K562 (cell line): ENCODE measurements around the gene CCDC183. TPM values are rescaled to one million over a fixed set of nuclear protein-coding genes. Genes with fewer than 3 reads are reported as not detected.

Source experiments
- ATAC-seq: fragments of 200-7000 bp; cut with Tn5 transposase; 3 replicates; pipeline ENCODE4 v1.9.1; 2020; ENCODE audit warnings: moderate library complexity
- BruUV-seq: library from RNA; stranded (reverse); fragments of 400-500 nt; replicated peaks from 2 replicates; lab custom pipeline; 2021; lab: Mats Ljungman, UMichigan
- CTCF ChIA-PET: fragments of 300-600 bp; formaldehyde crosslinking; extraction: SDS; loops from one replicate; lab custom pipeline; 2021; ENCODE audit warnings: low intra/inter-chr PET ratio; lab: Yijun Ruan, JAX
- POLR2A ChIA-PET: fragments of 300-600, 350-650 bp; sonication (Branson Sonifier 250); formaldehyde crosslinking; extraction: SDS; loops from one replicate; lab custom pipeline; 2021; ENCODE audit warnings: antibody characterized with exemption, inconsistent platforms; lab: Yijun Ruan, JAX
- DNase-seq, 4 experiments: peaks; one replicate each; pipeline versions ENCODE4 v3.0.0 to v3.0.0-alpha.2; 2011 to 2018; ENCODE audit warnings: low spot score in 3 of 4, mixed read lengths in 3 of 4; ENCODE audit errors: extremely low read depth in 1 of 4
- FAIRE-seq: peaks from 2 replicates; lab custom pipeline; 2011; peaks lifted over from hg19 to GRCh38; lab: Jason Lieb, UNC
- H2AFZ ChIP-seq: 2 replicates; pipeline ENCODE4 v1.6.0; 2011; ENCODE audit warnings: low read depth, low read length, control low read depth, inconsistent platforms
- H3K27ac ChIP-seq: fragments of 200-600 bp; 3 replicates; pipeline ENCODE4 v1.8.0; 2011; ENCODE audit warnings: low read depth, mild to moderate bottlenecking, control low read depth, inconsistent platforms, low read length, moderate library complexity, mixed read lengths; ENCODE audit errors: extremely low read depth
- H3K27me3 ChIP-seq, 2 experiments: fragments of 300-600 bp in 1 of 2; 2 replicates in 1 of 2; 3 replicates in 1 of 2; pipeline versions ENCODE4 v1.6.0 to v1.8.0; 2011; ENCODE audit warnings: inconsistent platforms in 2 of 2, low read length in 2 of 2, mild to moderate bottlenecking in 1 of 2, mixed read lengths in 1 of 2, moderate library complexity in 1 of 2; ENCODE audit not compliant: control insufficient read depth in 2 of 2, insufficient read depth in 2 of 2
- H3K36me3 ChIP-seq: fragments of 300-600 bp; 3 replicates; pipeline ENCODE4 v1.8.0; 2011; ENCODE audit warnings: mild to moderate bottlenecking, low read length, inconsistent platforms; ENCODE audit not compliant: control insufficient read depth, insufficient read depth
- H3K4me1 ChIP-seq, 2 experiments: fragments of 200-600 bp in 1 of 2; replicated peaks in 1 of 2; 2 replicates in 1 of 2; 3 replicates in 1 of 2; pipeline versions ENCODE4 v1.5.1 to v1.8.0; 2011; ENCODE audit warnings: inconsistent platforms in 2 of 2, low read length in 2 of 2, mild to moderate bottlenecking in 1 of 2, mixed read lengths in 1 of 2, moderate library complexity in 1 of 2; ENCODE audit not compliant: control insufficient read depth in 2 of 2, insufficient read depth in 2 of 2
- H3K4me2 ChIP-seq: 2 replicates; pipeline ENCODE4 v1.6.1; 2011; ENCODE audit warnings: low read length, control low read depth, inconsistent platforms, mixed read lengths; ENCODE audit not compliant: insufficient read depth
- H3K4me3 ChIP-seq: fragments of 200-600 bp; sonication (generic), shearing (Covaris generic); 2 replicates; pipeline ENCODE4 v1.5.1; 2016; ENCODE audit warnings: control low read depth, inconsistent platforms
- H3K79me2 ChIP-seq: fragments of 200-600 bp; 3 replicates; pipeline ENCODE4 v1.8.0; 2011; ENCODE audit warnings: low read length, inconsistent platforms; ENCODE audit not compliant: control insufficient read depth, insufficient read depth
- H3K9ac ChIP-seq, 2 experiments: 2 replicates each; pipeline versions ENCODE4 v1.6.0 to v1.6.1; 2011; ENCODE audit warnings: low read depth in 2 of 2, low read length in 2 of 2, control low read depth in 1 of 2, inconsistent platforms in 1 of 2, mild to moderate bottlenecking in 1 of 2, mixed read lengths in 1 of 2; ENCODE audit not compliant: insufficient read depth in 1 of 2
- H3K9me1 ChIP-seq: one replicate; pipeline ENCODE4 v1.6.0; 2011; ENCODE audit warnings: inconsistent platforms, mild to moderate bottlenecking, low read length, moderate library complexity; ENCODE audit not compliant: control insufficient read depth, insufficient read depth
- H3K9me3 ChIP-seq: replicated peaks from 2 replicates; pipeline ENCODE4 v1.5.1; 2011; ENCODE audit warnings: low read depth, low read length, inconsistent platforms; ENCODE audit not compliant: control insufficient read depth, insufficient read depth
- H4K20me1 ChIP-seq: replicated peaks from 2 replicates; pipeline ENCODE4 v1.6.1; 2011; ENCODE audit warnings: low read length, inconsistent platforms, mixed read lengths; ENCODE audit not compliant: control insufficient read depth, insufficient read depth
- HNRNPL ChIP-seq: fragments of 200-400 bp; formaldehyde crosslinking; IDR thresholded peaks from 2 replicates; pipeline ENCODE4 v1.6.1; 2017; ENCODE audit warnings: low read depth, mild to moderate bottlenecking, low read length
- NFYB ChIP-seq: IDR thresholded peaks from 2 replicates; pipeline ENCODE4 v1.6.1; 2011; ENCODE audit warnings: mild to moderate bottlenecking, moderate library complexity; ENCODE audit not compliant: insufficient read length; ENCODE audit errors: extremely low read depth
- PHF21A ChIP-seq: fragments of 450-650 bp; IDR thresholded peaks from 2 replicates; pipeline ENCODE4 v1.6.1; 2017; ENCODE audit warnings: low read depth, borderline replicate concordance
- RAD21 ChIP-seq, 2 experiments: fragments of 250-450 bp in 1 of 2; fragments of 450-650 bp in 1 of 2; sonication (Bioruptor Pico) in 1 of 2; formaldehyde crosslinking in 1 of 2; IDR thresholded peaks in 1 of 2; conservative IDR thresholded peaks in 1 of 2; 2 replicates each; pipeline versions ENCODE4 v1.4.0 to v1.8.0; 2020 to 2022; ENCODE audit warnings: mild to moderate bottlenecking in 2 of 2, moderate library complexity in 1 of 2
- SPI1 ChIP-seq: IDR thresholded peaks from 2 replicates; pipeline ENCODE4 v1.6.1; 2011; ENCODE audit warnings: low read depth, low read length, control low read depth, borderline replicate concordance
- THRA ChIP-seq: fragments of 450-650 bp; IDR thresholded peaks from 2 replicates; pipeline ENCODE4 v1.6.1; 2017; ENCODE audit warnings: mild to moderate bottlenecking, moderate library complexity
- ZNF639 ChIP-seq, 2 experiments: fragments of 200-800 bp in 1 of 2; sonication (Bioruptor generic) in 1 of 2; sonication (generic) in 1 of 2; formaldehyde crosslinking in 1 of 2; IDR thresholded peaks in 1 of 2; conservative IDR thresholded peaks in 1 of 2; 2 replicates each; pipeline versions ENCODE4 v1.5.0 to v1.6.1; 2016 to 2020; ENCODE audit warnings: missing compliant biosample characterization in 1 of 2, missing genetic modification characterization in 1 of 2, missing genetic modification reagents in 1 of 2
- WGBS: fragments of 100-300 bp; shearing (Covaris generic); methylation state at CpG from one replicate; pipeline ENCODE4 v1.1.6; 2016; ENCODE audit warnings: low coverage, mixed read lengths; ENCODE audit not compliant: insufficient coverage; ENCODE audit errors: missing lambda C conversion rate; 5-methylcytosine and 5-hydroxymethylcytosine counted together
- in situ Hi-C: fragments of 300-500 bp; cut with MboI; formaldehyde crosslinking; loops from 4 replicates; pipeline ENCODE4 v1.15.0; 2018; ENCODE audit warnings: inconsistent platforms, mixed read lengths
- intact Hi-C: fragments of 100-400 bp; cut with micrococcal nuclease; formaldehyde crosslinking; loops from 2 replicates; pipeline ENCODE4 v1.14.2; 2022
- polyA plus RNA-seq, 8 experiments: library from polyadenylated mRNA; depleted of rRNA in 4 of 8; stranded (reverse) in 5 of 8; unstranded in 3 of 8; fragments of >200 nt; fragmentation: Nextera tagmentation in 2 of 8; fragmentation: Illumina TruSeq in 1 of 8; extraction: Ambion mirVana in 2 of 8; extraction: Trizol in 1 of 8; gene quantifications; 2 replicates each; pipeline versions ENCODE4 v1.2.1 to v1.2.3, GENCODE V29; 2011 to 2014; ENCODE audit warnings: inconsistent platforms in 1 of 8, missing spikeins in 1 of 8
- total RNA-seq, 7 experiments: library from RNA; depleted of rRNA in 6 of 7; stranded (reverse); fragments of >200 nt in 6 of 7; fragmentation: Illumina TruSeq in 2 of 7; extraction: Trizol in 2 of 7; gene quantifications; 2 replicates each; pipeline versions ENCODE4 v1.2.1 to v1.2.3, GENCODE V29; 2011 to 2021; ENCODE audit warnings: low replicate concordance in 1 of 7

The CCDC183 gene
- total and polyA plus RNA-seq, 9 of the 15 experiments (the other 6 are each of a cell fraction or from before 2014, with no cell fraction given): 0.21 to 0.60 (median 0.29) TPM; not detected in 4

- TF ChIP-seq THRA (no peak), ZNF639 (CRISPR knock-in tag; conservative IDR thresholded peaks at IDR 0.05 in 1 of 2, IDR thresholded peaks at IDR 0.05 in 1 of 2) (no peak)
These were observed 45.6 kb upstream of the CCDC183 start (continued) for GRCh38 chr9:136750526-136750925.

- no peaks in the 10 kb centered on the region for H3K79me2 ChIP-seq
- no peak overlapping the region for H3K9ac ChIP-seq
- H3K36me3 ChIP-seq: no peaks in the 10 kb centered on the region
- no peak overlapping the region for H3K4me2 ChIP-seq
- peaks cover 13% of the 10 kb centered on the region for H3K9me3 ChIP-seq
- peaks cover 0 to 55% of the 10 kb centered on the region in 2 experiments; a peak in 3 of 5 replicates for H3K4me1 ChIP-seq
- no peaks in the 10 kb centered on the region for H4K20me1 ChIP-seq
- H2AFZ ChIP-seq: 0 out of 2 replicates have a peak overlapping the region, but pooled peaks have one; percentile 3
- H3K27ac ChIP-seq: no peak overlapping the region
- DNase-seq (no peak), FAIRE-seq (no peak), ATAC-seq (no peak)
- no TSS peak for BruUV-seq
- CTCF ChIA-PET: no interaction called here
- POLR2A ChIA-PET: interaction anchor here (1.2 to 1.8 kb wide), 2 partner anchors 10 to 23 kb away, joined by 3 to 6 read pairs; no protein-coding TSS in a partner anchor
- no peaks in the 10 kb centered on the region for H3K27me3 ChIP-seq
- H3K4me3 ChIP-seq: no peak overlapping the region
- 0% methylated on average over 1 of the region's 1 CpG for WGBS
- intact Hi-C loops (no loop called here), in situ Hi-C loops (no loop called here)
- H3K9me1 ChIP-seq: no peaks in the 10 kb centered on the region
- no peak for TF ChIP-seq HNRNPL
- peak; percentile 84 for TF ChIP-seq SPI1
- TF ChIP-seq RAD21 (CRISPR knock-in tag; conservative IDR thresholded peaks at IDR 0.05 in 1 of 2, IDR thresholded peaks at IDR 0.05 in 1 of 2): no peak
- TF ChIP-seq NFYB: peak; percentile 14
- no peak for TF ChIP-seq PHF21A
These were observed 44.9 kb upstream of the CCDC183 start for GRCh38 chr9:136751244-136751643.
